IPS DF 19.7 (cell line): Measurements from ENCODE around the gene TMED7.

Experiments
- DNase-seq: peaks from one replicate; pipeline ENCODE4 v3.0.0-alpha.2; 2013; ENCODE audit warnings: low read depth, low spot score

The TMED7 gene

GRCh38 chr5:115583474-115583873 is 42.4 kb downstream of the TMED7 start:
- no peak for DNase-seq

GRCh38 chr5:115580941-115581340 is 44.9 kb downstream of the TMED7 start:
- DNase-seq, result no peak

- no peak for DNase-seq
These were observed 46.1 kb downstream of the TMED7 start for GRCh38 chr5:115579747-115580173.

GRCh38 chr5:115579216-115579615 is 46.6 kb downstream of the TMED7 start:
- no peak for DNase-seq

- no peak for DNase-seq
These were observed 47.2 kb downstream of the TMED7 start for GRCh38 chr5:115578657-115579056.

- no peak for DNase-seq
These were observed 48.1 kb downstream of the TMED7 start for GRCh38 chr5:115577741-115578140.

- DNase-seq, result no peak
These were observed 48.5 kb downstream of the TMED7 start for GRCh38 chr5:115577329-115577728.

- no peak for DNase-seq
These were observed 50.4 kb downstream of the TMED7 start for GRCh38 chr5:115575167-115576070.

GRCh38 chr5:115573133-115573532 is 52.7 kb downstream of the TMED7 start:
- DNase-seq, result no peak

GRCh38 chr5:115571441-115571878 is 54.4 kb downstream of the TMED7 start:
- DNase-seq, result no peak

- no peak for DNase-seq
These were observed 57.2 kb downstream of the TMED7 start for GRCh38 chr5:115568668-115569067.

GRCh38 chr5:115565233-115565632 is 60.6 kb downstream of the TMED7 start:
- DNase-seq, result no peak
